Thyroid gland (tissue), 4 donors: ENCODE data around the gene DHRS7B. TPM values are rescaled to one million over a fixed set of nuclear protein-coding genes. Genes with fewer than 3 reads are reported as not detected.
A peak's percentile ranks its signal among the peaks of the same experiment; 100 is the strongest.

Experiments used
- DNase-seq, 2 donors: peaks; one replicate each; pipeline ENCODE4 v3.0.0-alpha.2; 2019
- H3K27ac ChIP-seq, 3 donors: fragments of 200-600 bp; sonication (generic); 1 replicate in 2 of 3; 2 replicates in 1 of 3; pipeline ENCODE4 v1.5.1; 2016 to 2019; ENCODE audit warnings: mild to moderate bottlenecking in 1 of 3, moderate library complexity in 1 of 3
- H3K27me3 ChIP-seq: fragments of 200-600 bp; sonication (generic); one replicate; pipeline ENCODE4 v1.5.1; 2019
- H3K36me3 ChIP-seq, 2 donors: fragments of 200-600 bp; sonication (generic); one replicate each; pipeline ENCODE4 v1.5.1; 2016 to 2019
- H3K4me1 ChIP-seq, 2 donors: fragments of 200-600 bp; sonication (generic); one replicate each; pipeline ENCODE4 v1.5.1; 2017 to 2019
- H3K4me3 ChIP-seq, 3 donors: fragments of 200-600 bp; sonication (generic); replicated peaks in 1 of 3; 1 replicate in 2 of 3; 2 replicates in 1 of 3; pipeline ENCODE4 v1.5.1; 2016; ENCODE audit warnings: mild to moderate bottlenecking in 1 of 3
- H3K9me3 ChIP-seq: fragments of 200-600 bp; sonication (generic); one replicate; pipeline ENCODE4 v1.5.1; 2017
- POLR2A ChIP-seq, 2 donors: fragments of 450-650 bp; IDR thresholded peaks; one replicate each; pipeline ENCODE4 v1.6.1; 2017; ENCODE audit warnings: antibody characterized with exemption in 2 of 2, mild to moderate bottlenecking in 2 of 2, moderate library complexity in 1 of 2
- WGBS, 2 donors: methylation state at CpG; one replicate each; pipeline ENCODE4 v1.1.5; 2017; 5-methylcytosine and 5-hydroxymethylcytosine counted together
- intact Hi-C: fragments of 100-400 bp; cut with DNase I; formaldehyde crosslinking; loops from one replicate; pipeline ENCODE4 v1.15.1; 2023
- total RNA-seq, 4 donors: library from RNA; depleted of rRNA; stranded (reverse); fragments of >200 nt; gene quantifications; one replicate each; pipeline ENCODE4 v1.2.3, GENCODE V29; 2016
- TF ChIP-seq, protein P1 (sequence below), 6 experiments: fragments of 200-600 bp in 3 of 6; fragments of 450-650 bp in 3 of 6; sonication (generic) in 3 of 6; IDR thresholded peaks; one replicate each; pipeline ENCODE4 v1.5.1; 2016 to 2019; ENCODE audit warnings: antibody characterized with exemption in 6 of 6, mild to moderate bottlenecking in 2 of 6, inconsistent platforms in 1 of 6, moderate library complexity in 1 of 6

The DHRS7B gene
- total RNA-seq, 4 donors from 2014 or later: 34.1 to 74.1 (median 57.1) TPM

DNA sequence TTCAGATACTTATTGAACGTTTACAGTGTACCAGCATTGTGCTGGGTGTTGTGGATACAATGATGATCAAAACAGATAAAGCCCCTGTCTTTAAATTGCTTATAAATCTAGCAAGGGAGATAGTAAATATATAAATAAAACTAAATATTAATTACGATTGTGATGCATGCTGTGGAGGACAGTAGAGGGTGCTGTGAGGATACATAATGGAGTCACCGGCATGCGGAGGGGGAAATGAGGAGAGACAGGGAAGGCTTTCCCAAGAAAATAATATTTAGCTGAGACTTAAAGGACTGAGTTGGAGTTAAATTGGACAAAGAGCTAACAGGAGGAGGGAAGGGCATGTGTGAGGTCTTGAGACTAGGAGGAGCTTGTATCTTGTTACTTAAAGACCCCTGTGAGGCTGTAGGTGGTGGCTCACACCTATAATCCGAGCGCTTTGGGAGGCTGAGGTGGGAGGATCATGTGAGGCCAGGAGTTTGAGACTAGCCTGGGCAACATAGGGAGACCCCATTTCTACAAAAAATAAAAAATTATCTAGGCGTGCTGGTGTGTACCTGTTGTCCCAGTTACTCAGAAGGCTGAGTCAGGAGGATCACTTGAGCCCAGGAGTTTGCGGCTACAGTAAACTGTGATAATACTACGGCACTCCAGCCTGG is 2.4 kb downstream of the DHRS7B start:
- Histone ChIP-seq H3K27me3 (no peaks in the 10 kb centered on the region), H3K4me3 (no peak overlapping the region), H3K27ac (no peak overlapping the region), H3K36me3 (no peaks in the 10 kb centered on the region), H3K9me3 (no peaks in the 10 kb centered on the region), H3K4me1 (peaks cover 7 to 8% of the 10 kb centered on the region in 2 donors)
- WGBS, 2 donors: 69 to 72% methylated on average over 9 of the region's 9 CpGs
- DNase-seq: peak; percentile 30 to 39
- TF ChIP-seq POLR2A (IDR thresholded peaks at IDR 0.05): no peak
- TF ChIP-seq, protein P1, sequence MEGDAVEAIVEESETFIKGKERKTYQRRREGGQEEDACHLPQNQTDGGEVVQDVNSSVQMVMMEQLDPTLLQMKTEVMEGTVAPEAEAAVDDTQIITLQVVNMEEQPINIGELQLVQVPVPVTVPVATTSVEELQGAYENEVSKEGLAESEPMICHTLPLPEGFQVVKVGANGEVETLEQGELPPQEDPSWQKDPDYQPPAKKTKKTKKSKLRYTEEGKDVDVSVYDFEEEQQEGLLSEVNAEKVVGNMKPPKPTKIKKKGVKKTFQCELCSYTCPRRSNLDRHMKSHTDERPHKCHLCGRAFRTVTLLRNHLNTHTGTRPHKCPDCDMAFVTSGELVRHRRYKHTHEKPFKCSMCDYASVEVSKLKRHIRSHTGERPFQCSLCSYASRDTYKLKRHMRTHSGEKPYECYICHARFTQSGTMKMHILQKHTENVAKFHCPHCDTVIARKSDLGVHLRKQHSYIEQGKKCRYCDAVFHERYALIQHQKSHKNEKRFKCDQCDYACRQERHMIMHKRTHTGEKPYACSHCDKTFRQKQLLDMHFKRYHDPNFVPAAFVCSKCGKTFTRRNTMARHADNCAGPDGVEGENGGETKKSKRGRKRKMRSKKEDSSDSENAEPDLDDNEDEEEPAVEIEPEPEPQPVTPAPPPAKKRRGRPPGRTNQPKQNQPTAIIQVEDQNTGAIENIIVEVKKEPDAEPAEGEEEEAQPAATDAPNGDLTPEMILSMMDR (IDR thresholded peaks at IDR 0.05): peak in 4 of 6 experiments; percentile 30 to 59 (median 50)
- intact Hi-C loops: loop anchor here (5.0 to 10.0 kb wide), 4 partner anchors 86 to 186 kb away; partner anchors contain the start of genes NATD1 and TMEM11

- TF ChIP-seq, protein P1 (IDR thresholded peaks at IDR 0.05): no peak
- TF ChIP-seq POLR2A (IDR thresholded peaks at IDR 0.05): no peak
- no peak overlapping the region for H3K4me3 ChIP-seq
- intact Hi-C loops: loop anchor here (5.0 kb wide), 1 partner anchor 46 kb away; no protein-coding TSS in a partner anchor
- DNase-seq: no peak
- peaks cover 7 to 8% of the 10 kb centered on the region in 2 donors for H3K4me1 ChIP-seq
- H3K27ac ChIP-seq: no peak overlapping the region
- no peaks in the 10 kb centered on the region for H3K9me3 ChIP-seq
- no peaks in the 10 kb centered on the region for H3K27me3 ChIP-seq
- WGBS, 2 donors: 61 to 71% methylated on average over 4 of the region's 4 CpGs
- H3K36me3 ChIP-seq: no peaks in the 10 kb centered on the region
Measured at GRCh38 chr17:21131137-21131536, 4.4 kb downstream of the DHRS7B start.

DNA sequence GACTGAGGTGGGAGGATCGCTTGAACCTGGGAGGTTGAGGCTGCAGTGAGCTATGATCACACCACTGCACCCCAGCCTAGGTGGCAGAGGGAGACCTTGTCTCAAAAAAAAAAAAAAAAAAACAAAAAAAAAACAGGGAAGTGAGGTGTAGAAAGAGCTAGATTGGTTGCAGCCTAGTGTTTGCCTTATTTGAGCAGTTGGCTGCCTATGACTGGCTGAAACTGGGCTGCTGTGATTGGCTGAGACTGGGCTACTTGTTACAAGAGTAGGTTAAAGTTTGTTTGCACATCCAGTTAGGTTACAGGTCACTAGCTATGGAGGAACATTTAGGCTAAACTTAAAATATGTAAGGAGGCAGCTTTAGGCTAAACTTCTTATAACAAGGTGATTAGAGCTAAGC is 5.7 kb downstream of the DHRS7B start:
- 91 to 95% methylated on average over 1 of the region's 1 CpG for WGBS, 2 donors
- no peak for DNase-seq
- Histone ChIP-seq H3K36me3 (no peaks in the 10 kb centered on the region), H3K9me3 (no peaks in the 10 kb centered on the region), H3K4me1 (peaks cover 6 to 8% of the 10 kb centered on the region in 2 donors), H3K4me3 (no peak overlapping the region), H3K27ac (no peak overlapping the region), H3K27me3 (no peaks in the 10 kb centered on the region)
- intact Hi-C loops: loop anchor here (5.0 kb wide), 1 partner anchor 45 kb away; no protein-coding TSS in a partner anchor
- TF ChIP-seq, protein P1 (IDR thresholded peaks at IDR 0.05): no peak
- no peak for TF ChIP-seq POLR2A (IDR thresholded peaks at IDR 0.05)

DNA sequence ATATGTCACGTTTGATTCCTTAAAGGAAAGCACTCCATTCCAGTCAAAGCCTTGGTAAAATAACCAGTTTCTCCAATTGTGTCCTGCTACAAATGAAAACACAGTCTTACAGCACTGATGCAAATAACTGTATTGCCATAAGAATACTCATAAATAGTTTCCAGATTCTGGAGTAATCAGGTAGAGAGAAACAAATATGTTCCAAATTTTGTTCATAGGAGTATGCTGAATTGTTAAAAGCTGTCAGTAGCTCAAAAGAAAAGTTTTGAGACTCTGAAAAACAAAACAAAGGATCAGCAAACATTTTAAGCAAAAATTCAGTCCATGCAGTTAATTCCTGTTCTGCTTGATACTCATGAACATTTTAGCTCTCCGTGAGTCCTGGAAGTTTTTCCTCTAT is 7.8 kb downstream of the DHRS7B start:
- H3K27ac ChIP-seq: no peak overlapping the region
- no peak overlapping the region for H3K4me3 ChIP-seq
- no peak for TF ChIP-seq POLR2A (IDR thresholded peaks at IDR 0.05)
- TF ChIP-seq, protein P1 (IDR thresholded peaks at IDR 0.05): no peak
- no peaks in the 10 kb centered on the region for H3K9me3 ChIP-seq
- H3K36me3 ChIP-seq: no peaks in the 10 kb centered on the region
- DNase-seq: no peak
- no peaks in the 10 kb centered on the region for H3K27me3 ChIP-seq
- H3K4me1 ChIP-seq: no peaks in the 10 kb centered on the region
- WGBS, 2 donors: 97 to 98% methylated on average over 2 of the region's 2 CpGs
- intact Hi-C loops: loop anchor here (5.0 kb wide), 1 partner anchor 43 kb away; no protein-coding TSS in a partner anchor

- WGBS, 2 donors: 82 to 87% methylated on average over 6 of the region's 6 CpGs
- intact Hi-C loops: no loop called here
- Histone ChIP-seq H3K36me3 (no peaks in the 10 kb centered on the region), H3K4me1 (no peaks in the 10 kb centered on the region), H3K27ac (no peak overlapping the region), H3K9me3 (no peaks in the 10 kb centered on the region), H3K4me3 (no peak overlapping the region), H3K27me3 (no peaks in the 10 kb centered on the region)
- TF ChIP-seq POLR2A (IDR thresholded peaks at IDR 0.05): no peak
- TF ChIP-seq, protein P1 (IDR thresholded peaks at IDR 0.05): no peak
- no peak for DNase-seq
Measured at GRCh38 chr17:21140911-21141310, 14.1 kb downstream of the DHRS7B start.
